ENCODE measurements around the gene SNRPB2. TPM values are rescaled to one million over a fixed set of nuclear protein-coding genes. Genes with fewer than 3 reads are reported as not detected.
A peak's percentile ranks its signal among the peaks of the same experiment; 100 is the strongest.

SNRPB2 gene
- total RNA-seq, 2 experiments from 2014 or later, result 50.0 to 97.2 TPM

- Histone ChIP-seq H3K9me3 (ENCODE audit: low read length) (0 out of 2 replicates have a peak, but pooled peaks cover 4% of the 10 kb centered on the region), H3K9me2 (ENCODE audit: insufficient read depth, low read length) (no peaks in the 10 kb centered on the region), H2AFZ (ENCODE audit: low read length) (peak overlapping the region; percentile 65; the same call in 1 of the 2 replicates), H4K20me1 (ENCODE audit: insufficient read depth, low read length) (no peaks in the 10 kb centered on the region), H3K79me2 (ENCODE audit: insufficient read depth, low read depth, low read length) (no peaks in the 10 kb centered on the region), H3K4me2 (ENCODE audit: low read length) (peak overlapping the region; percentile 65), H3K27ac (ENCODE audit: low read depth, low read length, poor library complexity, severe bottlenecking) (peak overlapping the region; percentile 18), H3K36me3 (ENCODE audit: insufficient read depth, low read length) (no peaks in the 10 kb centered on the region), H3K4me1 (ENCODE audit: insufficient read depth, low read length, poor library complexity, severe bottlenecking) (peaks cover 47% of the 10 kb centered on the region), H3K4me3 (ENCODE audit: low read depth, low read length, poor library complexity, severe bottlenecking) (peak overlapping the region; percentile 38)
- TF ChIP-seq EZH2phosphoT487 (IDR thresholded peaks at IDR 0.05; ENCODE audit: borderline replicate concordance, low read depth, low read length) (no peak), CTCF (conservative IDR thresholded peaks at IDR 0.05; ENCODE audit: low read length) (no peak)
- DNase-seq (ENCODE audit: low spot score), result peak; percentile 41
- BruUV-seq (replicated peaks), result no TSS peak
- intact Hi-C loops (cut with micrococcal nuclease; ENCODE audit: unreplicated experiment), result no loop called here
- ChIA-PET POLR2A (interaction anchor here (0.5 to 10.9 kb wide), 4 partner anchors 10 to 29 kb away, joined by 3 to 82 read pairs (median 5); partner anchors contain the start of gene SNRPB2), CTCF (ENCODE audit: unreplicated experiment) (no interaction called here)
These were observed 20.8 kb upstream of the SNRPB2 start for GRCh38 chr20:16709017-16709416.

DNA sequence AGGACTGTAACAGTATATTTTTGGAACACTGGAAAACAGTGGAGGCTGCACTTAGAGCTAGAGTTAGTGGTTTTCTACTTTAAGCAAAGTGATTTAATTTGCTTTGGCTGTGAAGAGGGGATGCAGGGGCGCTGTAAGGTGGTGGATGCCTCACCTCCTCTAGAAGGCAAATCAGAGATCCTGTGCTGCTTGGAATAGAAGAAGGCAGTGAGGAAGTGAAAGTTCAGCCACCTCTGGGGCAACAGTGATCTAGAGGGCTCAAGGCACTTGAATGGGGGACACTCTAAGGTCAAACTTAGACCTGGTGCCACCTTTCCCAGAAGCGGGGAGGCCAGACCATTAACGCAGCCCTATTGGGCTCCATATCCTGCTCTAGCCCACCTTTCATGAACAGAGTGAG lies 19.0 kb upstream of the SNRPB2 start:
- BruUV-seq (replicated peaks), result no TSS peak
- no peaks in the 10 kb centered on the region for H4K20me1 ChIP-seq (ENCODE audit: insufficient read depth, low read length)
- intact Hi-C loops (cut with micrococcal nuclease; ENCODE audit: unreplicated experiment), result loop anchor here (5.0 kb wide), 1 partner anchor 138 kb away; the partner anchor contains the start of gene KIF16B
- H3K9me3 ChIP-seq (ENCODE audit: low read length), result 0 out of 2 replicates have a peak, but pooled peaks cover 1% of the 10 kb centered on the region
- peak overlapping the region; percentile 45 for H3K27ac ChIP-seq (ENCODE audit: low read depth, low read length, poor library complexity, severe bottlenecking)
- peak; percentile 59 for DNase-seq (ENCODE audit: low spot score)
- no peak for TF ChIP-seq EZH2phosphoT487 (IDR thresholded peaks at IDR 0.05; ENCODE audit: borderline replicate concordance, low read depth, low read length)
- H3K4me3 ChIP-seq (ENCODE audit: low read depth, low read length, poor library complexity, severe bottlenecking), result peak overlapping the region; percentile 7
- H3K36me3 ChIP-seq (ENCODE audit: insufficient read depth, low read length), result no peaks in the 10 kb centered on the region
- no peaks in the 10 kb centered on the region for H3K79me2 ChIP-seq (ENCODE audit: insufficient read depth, low read depth, low read length)
- H3K4me1 ChIP-seq (ENCODE audit: insufficient read depth, low read length, poor library complexity, severe bottlenecking), result peaks cover 47% of the 10 kb centered on the region
- H3K9me2 ChIP-seq (ENCODE audit: insufficient read depth, low read length), result no peaks in the 10 kb centered on the region
- ChIA-PET CTCF (ENCODE audit: unreplicated experiment) (no interaction called here), POLR2A (interaction anchor here (0.6 to 10.9 kb wide), 9 partner anchors 8 to 574 kb away, joined by 3 to 82 read pairs (median 4); partner anchors contain the start of gene SNRPB2)
- peak overlapping the region; percentile 65; the same call in 1 of the 2 replicates for H2AFZ ChIP-seq (ENCODE audit: low read length)
- H3K4me2 ChIP-seq (ENCODE audit: low read length), result peak overlapping the region; percentile 60

GRCh38 chr20:16711661-16712258 lies 18.1 kb upstream of the SNRPB2 start:
- no peak for DNase-seq (ENCODE audit: low spot score)
- Histone ChIP-seq H3K27ac (ENCODE audit: low read depth, low read length, poor library complexity, severe bottlenecking) (no peak overlapping the region), H3K36me3 (ENCODE audit: insufficient read depth, low read length) (no peaks in the 10 kb centered on the region), H3K9me2 (ENCODE audit: insufficient read depth, low read length) (no peaks in the 10 kb centered on the region), H2AFZ (ENCODE audit: low read length) (peak overlapping the region; percentile 15; the same call in 1 of the 2 replicates), H3K9me3 (ENCODE audit: low read length) (no peaks in the 10 kb centered on the region), H3K4me1 (ENCODE audit: insufficient read depth, low read length, poor library complexity, severe bottlenecking) (peaks cover 47% of the 10 kb centered on the region), H3K79me2 (ENCODE audit: insufficient read depth, low read depth, low read length) (no peaks in the 10 kb centered on the region), H3K4me2 (ENCODE audit: low read length) (no peak overlapping the region), H4K20me1 (ENCODE audit: insufficient read depth, low read length) (no peaks in the 10 kb centered on the region), H3K4me3 (ENCODE audit: low read depth, low read length, poor library complexity, severe bottlenecking) (no peak overlapping the region)
- no TSS peak for BruUV-seq (replicated peaks)
- CTCF ChIA-PET (ENCODE audit: unreplicated experiment), result no interaction called here
- intact Hi-C loops (cut with micrococcal nuclease; ENCODE audit: unreplicated experiment), result loop anchor here (2.0 to 5.0 kb wide), 2 partner anchors 17 to 139 kb away; partner anchors contain the start of gene KIF16B
- TF ChIP-seq CTCF (conservative IDR thresholded peaks at IDR 0.05; ENCODE audit: low read length) (no peak), EZH2phosphoT487 (IDR thresholded peaks at IDR 0.05; ENCODE audit: borderline replicate concordance, low read depth, low read length) (no peak)
- POLR2A ChIA-PET, result interaction anchor here (0.5 to 10.9 kb wide), 2 partner anchors 18 to 167 kb away, joined by 4 to 82 read pairs; partner anchors contain the start of gene SNRPB2

All from OCI-LY7 (cell line).